NCI-H524 (cell line): ENCODE data around the gene KRTAP12-3.
A peak's percentile ranks its signal among the peaks of the same experiment; 100 is the strongest.
"Not testable (repeated sequence)": the region's sequence is repeated elsewhere in the genome, so short reads cannot be mapped to it uniquely, and the experiment has no call there.

Experiments used
- DNase-seq, 2 experiments: peaks; one replicate each; lab custom pipeline; 2025; lab: John Stamatoyannopoulos, UW

Gene KRTAP12-3, protein sequence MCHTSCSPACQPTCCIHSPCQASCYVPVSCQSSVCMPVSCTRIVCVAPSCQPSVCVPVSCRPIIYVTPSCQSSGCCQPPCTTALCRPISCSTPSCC

GRCh38 chr21:44657635-44658540 is at the start of gene KRTAP12-3:
TSS of gene KRTAP12-3 (plus strand) at chr21:44657932. CDS start at chr21:44657980, 48 bp downstream.
- DNase-seq, result no peak

GRCh38 chr21:44609193-44609592 is 48.5 kb upstream of the KRTAP12-3 start:
- DNase-seq, result no peak

- DNase-seq, result not testable (repeated sequence)
Measured at GRCh38 chr21:44610157-44610843, 47.4 kb upstream of the KRTAP12-3 start.

DNA sequence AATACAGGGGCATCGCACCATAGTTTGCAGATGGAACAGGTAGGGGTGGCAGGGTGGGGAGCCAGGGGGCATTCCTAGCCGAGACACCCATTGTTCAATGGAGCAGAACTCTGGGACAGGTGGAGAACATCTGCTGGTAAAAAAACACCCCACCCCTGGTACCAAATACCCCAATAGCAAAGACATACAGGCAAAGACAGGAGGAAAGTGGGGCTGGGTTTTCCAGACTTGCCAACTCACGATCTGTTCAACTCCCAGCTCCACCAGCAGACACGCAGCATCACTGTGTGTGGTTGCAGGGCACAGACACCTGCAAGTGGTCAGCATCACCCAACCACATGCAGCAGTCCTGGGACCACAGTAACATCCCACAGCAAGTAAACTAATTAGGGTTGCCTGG is 46.2 kb upstream of the KRTAP12-3 start:
- DNase-seq, result no peak

- no peak for DNase-seq
Measured at GRCh38 chr21:44612029-44612486, 45.7 kb upstream of the KRTAP12-3 start, which contains the start of gene KRTAP10-8. TSS of gene KRTAP10-8 (plus strand) at chr21:44612079. CDS start at chr21:44612101, 22 bp downstream.

DNA sequence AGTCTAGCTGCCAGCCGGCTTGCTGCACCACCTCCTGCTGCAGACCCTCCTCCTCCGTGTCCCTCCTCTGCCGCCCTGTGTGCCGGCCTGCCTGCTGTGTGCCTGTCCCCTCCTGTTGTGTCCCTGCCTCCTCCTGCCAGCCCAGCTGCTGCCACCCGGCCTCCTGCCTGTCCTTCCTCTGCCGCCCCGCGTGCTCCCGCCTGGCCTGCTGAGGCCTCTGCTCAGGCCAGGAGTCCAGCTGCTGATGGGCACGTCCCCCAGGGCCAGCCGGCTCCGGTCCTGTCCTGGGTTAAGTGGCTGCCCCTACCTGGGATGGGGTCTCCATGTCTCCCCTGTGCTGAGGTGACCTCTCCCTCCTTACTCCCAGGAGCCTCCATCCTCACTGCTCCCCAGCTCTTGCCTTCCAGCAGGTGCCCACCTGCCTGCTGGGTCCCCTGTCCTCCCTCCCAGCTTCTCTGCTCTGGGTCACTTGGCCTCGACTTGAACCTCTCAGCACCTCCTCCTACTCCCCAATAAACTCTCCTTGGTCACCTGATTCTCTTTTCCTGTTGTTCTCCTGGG is 45.0 kb upstream of the KRTAP12-3 start:
- no peak for DNase-seq

DNA sequence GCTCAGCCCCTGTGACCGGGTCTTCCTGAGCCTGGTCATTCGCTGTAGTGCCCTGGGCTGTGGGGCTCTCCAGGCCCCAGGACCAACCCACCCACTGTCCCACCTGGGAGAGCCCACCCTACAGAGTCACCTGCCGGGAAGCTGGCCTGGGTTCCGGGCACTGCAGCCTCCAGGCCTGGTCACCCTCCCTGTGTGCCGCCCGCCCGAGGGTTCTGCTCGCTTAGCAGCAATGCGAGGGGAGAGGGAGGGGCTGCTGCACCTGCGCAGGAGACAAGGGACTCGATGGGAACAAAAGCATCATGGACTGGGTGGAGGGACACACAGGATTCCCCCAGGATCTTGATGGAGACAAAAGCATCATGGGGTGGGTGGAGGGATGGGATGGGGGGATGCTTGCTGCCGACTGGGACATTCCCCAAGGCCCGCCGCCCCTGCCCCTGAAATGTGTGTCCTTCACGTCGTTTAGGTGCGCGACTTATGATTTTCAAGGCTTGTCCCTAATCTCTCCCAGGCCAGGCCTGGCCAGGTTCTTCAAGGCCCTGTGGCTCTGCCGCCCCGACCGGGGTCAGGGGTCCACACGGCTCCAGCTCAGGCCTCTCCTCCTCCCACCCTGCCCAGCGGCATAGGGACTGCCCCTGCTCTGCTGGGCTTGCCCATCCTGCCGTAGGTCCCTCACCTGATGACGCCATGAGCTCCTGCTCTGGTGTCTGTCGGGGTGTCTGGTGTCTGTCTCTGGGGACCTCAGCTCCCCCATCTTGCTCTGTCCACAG is 44.2 kb upstream of the KRTAP12-3 start:
- DNase-seq, result no peak

GRCh38 chr21:44614161-44614631 is 43.5 kb upstream of the KRTAP12-3 start:
- no peak for DNase-seq

DNA sequence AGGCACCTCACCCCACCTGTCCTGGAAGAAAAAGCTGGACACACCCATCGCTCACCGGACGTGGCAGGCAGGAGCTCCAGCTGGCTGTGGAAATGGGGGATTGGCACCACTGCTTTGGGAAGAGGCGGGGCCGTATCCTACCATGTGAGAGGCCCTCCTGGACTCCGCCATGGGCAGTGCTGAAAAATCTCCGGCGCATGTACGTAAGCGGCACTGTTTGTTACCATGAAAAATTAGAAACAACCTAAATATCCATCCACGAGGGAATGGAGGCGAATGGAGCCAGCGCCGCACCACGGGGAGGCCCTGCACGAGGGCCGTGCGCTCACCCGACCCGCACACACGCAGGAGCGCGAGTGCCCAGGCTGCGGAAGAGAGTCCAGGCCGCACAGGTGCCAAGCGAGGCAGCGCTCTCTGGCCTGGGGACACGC is 42.8 kb upstream of the KRTAP12-3 start:
- DNase-seq, result no peak

DNA sequence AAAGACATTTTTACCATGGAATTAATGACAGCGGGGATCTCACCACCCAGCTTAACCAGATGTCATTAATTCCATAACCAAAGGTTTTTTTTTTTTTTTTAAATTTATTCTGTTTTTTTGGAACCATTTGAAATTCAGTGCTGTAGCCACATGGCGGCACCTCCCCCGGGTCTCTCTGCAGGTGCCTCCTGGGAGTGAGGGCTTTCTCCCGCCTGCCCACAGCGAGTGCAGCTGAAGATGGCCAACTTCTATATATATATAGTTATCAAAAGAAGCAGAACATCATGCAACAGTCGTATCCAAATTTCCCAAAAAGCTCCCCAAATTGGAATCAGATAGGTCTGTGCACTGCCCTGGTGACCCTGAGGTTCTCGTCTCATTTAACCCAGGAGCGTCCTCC is 42.3 kb upstream of the KRTAP12-3 start:
- DNase-seq, result peak in 1 of 2 experiments; percentile 31

- peak; percentile 74 to 91 for DNase-seq
Measured at GRCh38 chr21:44615911-44616590, 41.7 kb upstream of the KRTAP12-3 start.

GRCh38 chr21:44616591-44616926 is 41.2 kb upstream of the KRTAP12-3 start:
- DNase-seq, result no peak

GRCh38 chr21:44617071-44617501 is 40.6 kb upstream of the KRTAP12-3 start:
- DNase-seq, result peak; percentile 75 to 91

GRCh38 chr21:44618504-44618903 is 39.2 kb upstream of the KRTAP12-3 start:
- DNase-seq, result no peak

DNA sequence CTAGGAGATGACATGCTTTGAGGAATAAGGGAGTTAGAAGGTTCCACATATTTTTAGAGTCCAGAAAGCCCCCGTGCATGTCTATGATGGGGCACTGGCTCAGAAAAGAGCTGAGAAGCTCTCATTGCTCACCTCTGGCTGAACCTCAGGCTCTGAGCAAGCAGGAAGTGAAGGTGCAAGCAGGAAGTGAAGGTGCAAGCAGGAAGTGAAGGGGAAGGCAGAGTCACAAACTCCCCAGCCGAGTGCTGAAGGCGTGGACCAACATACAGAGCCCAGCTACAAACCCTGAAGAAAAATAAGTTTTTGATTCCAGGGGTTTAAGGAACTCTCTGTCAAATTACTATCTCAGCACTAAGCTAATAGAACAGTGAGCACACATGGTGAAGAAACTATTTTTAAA is 38.8 kb upstream of the KRTAP12-3 start:
- no peak for DNase-seq

DNA sequence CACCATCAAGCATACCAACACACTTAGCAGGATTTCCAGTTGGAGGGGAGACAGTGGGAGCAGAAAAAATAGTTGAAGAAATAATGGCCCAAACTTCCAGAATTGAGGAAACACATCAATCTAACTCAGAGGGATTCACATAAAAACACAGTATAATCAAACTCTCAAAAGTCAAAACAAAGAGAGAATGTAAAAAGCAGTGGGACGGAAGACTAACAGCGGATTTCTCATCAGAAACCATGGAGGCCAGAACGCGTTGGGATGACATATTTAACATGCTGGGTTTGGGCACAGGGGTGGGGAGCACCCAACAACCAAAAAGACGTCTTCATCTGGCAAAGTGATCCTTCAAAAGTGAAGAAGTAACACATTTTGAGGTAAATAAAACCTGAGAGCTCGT is 37.8 kb upstream of the KRTAP12-3 start:
- no peak for DNase-seq

DNA sequence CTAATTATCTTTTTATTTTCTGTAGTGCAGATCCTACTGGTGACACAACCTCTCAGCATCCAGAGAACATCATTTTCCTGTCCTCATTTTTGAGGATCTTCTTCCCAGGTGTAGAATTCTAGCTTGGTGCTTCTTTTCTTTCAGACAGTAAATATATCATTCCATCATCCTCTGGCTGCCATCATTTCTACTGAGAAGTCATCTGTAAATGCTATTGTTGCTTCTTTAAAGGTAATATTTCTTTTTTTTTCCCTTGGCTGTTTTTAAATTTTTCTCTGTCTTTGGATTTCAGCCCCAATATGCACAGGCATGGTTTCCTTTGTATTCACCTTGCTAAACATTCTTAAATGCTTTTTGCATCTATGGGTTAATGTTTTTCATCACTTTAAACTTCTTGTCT is 34.2 kb upstream of the KRTAP12-3 start:
- DNase-seq, result no peak

DNA sequence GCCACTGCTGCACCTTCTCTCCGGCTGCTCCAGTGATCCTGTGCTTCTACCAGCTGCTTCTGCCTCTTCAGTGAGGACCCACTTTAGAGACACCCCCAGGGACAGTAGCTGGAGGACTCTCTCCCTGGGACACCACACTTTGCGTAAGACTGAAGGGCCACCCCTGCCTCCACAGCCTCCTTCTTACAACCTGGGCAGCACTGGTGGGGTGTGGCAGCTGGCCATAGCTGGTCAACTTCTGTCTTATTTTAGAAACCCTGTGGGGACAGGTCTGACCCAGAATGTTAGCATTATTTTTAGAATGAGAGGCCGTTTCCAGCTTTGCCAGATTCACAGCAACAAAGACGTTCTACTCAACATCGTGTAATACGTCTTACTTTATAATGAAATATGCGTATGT is 32.0 kb upstream of the KRTAP12-3 start:
- DNase-seq, result no peak

DNA sequence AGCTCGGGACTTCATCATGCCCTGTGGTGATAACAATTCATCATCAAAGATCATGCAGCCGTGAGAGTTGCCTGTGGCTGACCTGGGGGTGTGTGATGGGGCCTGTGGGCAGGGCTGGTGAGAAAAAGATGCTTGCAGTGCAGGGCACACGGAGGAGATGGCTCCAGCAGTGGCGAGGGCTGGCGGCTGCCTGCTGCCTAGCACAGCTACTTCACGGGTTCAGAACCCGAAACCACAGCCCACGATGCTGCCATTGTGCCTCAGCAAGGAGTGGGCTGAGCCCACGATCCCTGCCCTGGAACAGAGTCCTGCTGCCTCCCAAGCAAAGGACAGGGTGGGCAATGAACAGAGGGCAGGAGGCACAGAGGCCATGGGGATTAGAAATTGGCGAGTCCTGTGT is 31.5 kb upstream of the KRTAP12-3 start:
- no peak for DNase-seq

GRCh38 chr21:44626673-44627143 is 31.0 kb upstream of the KRTAP12-3 start, which contains the start of gene KRTAP10-9:
TSS of gene KRTAP10-9 (plus strand) at chr21:44627093. CDS start at chr21:44627172, 79 bp downstream.
- DNase-seq, result no peak
